K562 (cell line): Measurements from ENCODE around the gene IQCM. TPM values are rescaled to one million over a fixed set of nuclear protein-coding genes. Genes with fewer than 3 reads are reported as not detected.

Source experiments
- ATAC-seq: fragments of 200-7000 bp; cut with Tn5 transposase; 3 replicates; pipeline ENCODE4 v1.9.1; 2020; ENCODE audit warnings: moderate library complexity
- BruUV-seq: library from RNA; stranded (reverse); fragments of 400-500 nt; replicated peaks from 2 replicates; lab custom pipeline; 2021; lab: Mats Ljungman, UMichigan
- CTCF ChIA-PET: fragments of 300-600 bp; formaldehyde crosslinking; extraction: SDS; loops from one replicate; lab custom pipeline; 2021; ENCODE audit warnings: low intra/inter-chr PET ratio; lab: Yijun Ruan, JAX
- POLR2A ChIA-PET: fragments of 300-600, 350-650 bp; sonication (Branson Sonifier 250); formaldehyde crosslinking; extraction: SDS; loops from one replicate; lab custom pipeline; 2021; ENCODE audit warnings: antibody characterized with exemption, inconsistent platforms; lab: Yijun Ruan, JAX
- DNase-seq, 4 experiments: peaks; one replicate each; pipeline versions ENCODE4 v3.0.0 to v3.0.0-alpha.2; 2011 to 2018; ENCODE audit warnings: low spot score in 3 of 4, mixed read lengths in 3 of 4; ENCODE audit errors: extremely low read depth in 1 of 4
- FAIRE-seq: peaks from 2 replicates; lab custom pipeline; 2011; peaks lifted over from hg19 to GRCh38; lab: Jason Lieb, UNC
- H2AFZ ChIP-seq: 2 replicates; pipeline ENCODE4 v1.6.0; 2011; ENCODE audit warnings: low read depth, low read length, control low read depth, inconsistent platforms
- H3K27ac ChIP-seq: fragments of 200-600 bp; 3 replicates; pipeline ENCODE4 v1.8.0; 2011; ENCODE audit warnings: low read depth, mild to moderate bottlenecking, control low read depth, inconsistent platforms, low read length, moderate library complexity, mixed read lengths; ENCODE audit errors: extremely low read depth
- H3K27me3 ChIP-seq, 2 experiments: fragments of 300-600 bp in 1 of 2; 2 replicates in 1 of 2; 3 replicates in 1 of 2; pipeline versions ENCODE4 v1.6.0 to v1.8.0; 2011; ENCODE audit warnings: inconsistent platforms in 2 of 2, low read length in 2 of 2, mild to moderate bottlenecking in 1 of 2, mixed read lengths in 1 of 2, moderate library complexity in 1 of 2; ENCODE audit not compliant: control insufficient read depth in 2 of 2, insufficient read depth in 2 of 2
- H3K36me3 ChIP-seq: fragments of 300-600 bp; 3 replicates; pipeline ENCODE4 v1.8.0; 2011; ENCODE audit warnings: mild to moderate bottlenecking, low read length, inconsistent platforms; ENCODE audit not compliant: control insufficient read depth, insufficient read depth
- H3K4me1 ChIP-seq, 2 experiments: fragments of 200-600 bp in 1 of 2; replicated peaks in 1 of 2; 2 replicates in 1 of 2; 3 replicates in 1 of 2; pipeline versions ENCODE4 v1.5.1 to v1.8.0; 2011; ENCODE audit warnings: inconsistent platforms in 2 of 2, low read length in 2 of 2, mild to moderate bottlenecking in 1 of 2, mixed read lengths in 1 of 2, moderate library complexity in 1 of 2; ENCODE audit not compliant: control insufficient read depth in 2 of 2, insufficient read depth in 2 of 2
- H3K4me2 ChIP-seq: 2 replicates; pipeline ENCODE4 v1.6.1; 2011; ENCODE audit warnings: low read length, control low read depth, inconsistent platforms, mixed read lengths; ENCODE audit not compliant: insufficient read depth
- H3K4me3 ChIP-seq: fragments of 200-600 bp; sonication (generic), shearing (Covaris generic); 2 replicates; pipeline ENCODE4 v1.5.1; 2016; ENCODE audit warnings: control low read depth, inconsistent platforms
- H3K79me2 ChIP-seq: fragments of 200-600 bp; 3 replicates; pipeline ENCODE4 v1.8.0; 2011; ENCODE audit warnings: low read length, inconsistent platforms; ENCODE audit not compliant: control insufficient read depth, insufficient read depth
- H3K9ac ChIP-seq, 2 experiments: 2 replicates each; pipeline versions ENCODE4 v1.6.0 to v1.6.1; 2011; ENCODE audit warnings: low read depth in 2 of 2, low read length in 2 of 2, control low read depth in 1 of 2, inconsistent platforms in 1 of 2, mild to moderate bottlenecking in 1 of 2, mixed read lengths in 1 of 2; ENCODE audit not compliant: insufficient read depth in 1 of 2
- H3K9me1 ChIP-seq: one replicate; pipeline ENCODE4 v1.6.0; 2011; ENCODE audit warnings: inconsistent platforms, mild to moderate bottlenecking, low read length, moderate library complexity; ENCODE audit not compliant: control insufficient read depth, insufficient read depth
- H3K9me3 ChIP-seq: replicated peaks from 2 replicates; pipeline ENCODE4 v1.5.1; 2011; ENCODE audit warnings: low read depth, low read length, inconsistent platforms; ENCODE audit not compliant: control insufficient read depth, insufficient read depth
- H4K20me1 ChIP-seq: replicated peaks from 2 replicates; pipeline ENCODE4 v1.6.1; 2011; ENCODE audit warnings: low read length, inconsistent platforms, mixed read lengths; ENCODE audit not compliant: control insufficient read depth, insufficient read depth
- ASH1L ChIP-seq: fragments of 450-650 bp; IDR thresholded peaks from 2 replicates; pipeline ENCODE4 v1.6.1; 2018; ENCODE audit warnings: borderline replicate concordance, mild to moderate bottlenecking, low read depth; ENCODE audit not compliant: partially characterized antibody
- BRD9 ChIP-seq: fragments of 450-650 bp; IDR thresholded peaks from 2 replicates; pipeline ENCODE4 v1.6.1; 2018; ENCODE audit warnings: low read depth; ENCODE audit not compliant: partially characterized antibody
- CBX3 ChIP-seq, 2 experiments: IDR thresholded peaks; 1 replicate in 1 of 2; 2 replicates in 1 of 2; pipeline ENCODE4 v1.6.1; 2012; ENCODE audit warnings: inconsistent platforms in 2 of 2, low read length in 2 of 2, borderline replicate concordance in 1 of 2, control low read depth in 1 of 2
- DIDO1 ChIP-seq: fragments of 450-650 bp; IDR thresholded peaks from 2 replicates; pipeline ENCODE4 v1.6.1; 2016; ENCODE audit warnings: low read depth, missing biosample characterization, missing genetic modification characterization
- EP400 ChIP-seq: fragments of 450-650 bp; IDR thresholded peaks from 2 replicates; pipeline ENCODE4 v1.6.1; 2017; ENCODE audit warnings: antibody characterized with exemption, mild to moderate bottlenecking, moderate library complexity
- ERF ChIP-seq: fragments of 450-650 bp; formaldehyde crosslinking; IDR thresholded peaks from 2 replicates; pipeline ENCODE4 v1.4.0; 2020; ENCODE audit warnings: mild to moderate bottlenecking, mixed read lengths
- HDAC3 ChIP-seq: fragments of 450-650 bp; IDR thresholded peaks from 2 replicates; pipeline ENCODE4 v1.6.1; 2018; ENCODE audit warnings: borderline replicate concordance, mild to moderate bottlenecking, moderate library complexity; ENCODE audit not compliant: partially characterized antibody
- KAT8 ChIP-seq: fragments of 450-650 bp; IDR thresholded peaks from 2 replicates; pipeline ENCODE4 v1.6.1; 2016; ENCODE audit warnings: low read depth, mild to moderate bottlenecking
- MTF1 ChIP-seq: fragments of 250-450 bp; sonication (Bioruptor Pico); IDR thresholded peaks from 2 replicates; pipeline ENCODE4 v1.9.0; 2021; ENCODE audit warnings: moderate library complexity, mild to moderate bottlenecking, inconsistent platforms, borderline replicate concordance
- SETDB1 ChIP-seq: IDR thresholded peaks from one replicate; pipeline ENCODE4 v1.6.1; 2012; ENCODE audit warnings: low read length, control low read depth, inconsistent platforms
- TCF3 ChIP-seq: sonication (generic); formaldehyde crosslinking; IDR thresholded peaks from 2 replicates; pipeline ENCODE4 v1.4.0; 2020; ENCODE audit warnings: mild to moderate bottlenecking, missing genetic modification reagents
- XRCC3 ChIP-seq: fragments of 450-650 bp; IDR thresholded peaks from 2 replicates; pipeline ENCODE4 v1.6.1; 2017; ENCODE audit warnings: mild to moderate bottlenecking, moderate library complexity
- XRCC5 ChIP-seq: fragments of 200-400 bp; formaldehyde crosslinking; IDR thresholded peaks from 2 replicates; pipeline ENCODE4 v1.6.1; 2017; ENCODE audit warnings: low read depth, mild to moderate bottlenecking, low read length
- ZNF212 ChIP-seq: fragments of 450-650 bp; formaldehyde crosslinking; IDR thresholded peaks from 2 replicates; pipeline ENCODE4 v1.4.0; 2020; ENCODE audit warnings: mild to moderate bottlenecking
- ZNF644 ChIP-seq: fragments of 200-800 bp; sonication (Bioruptor generic); IDR thresholded peaks from 2 replicates; pipeline ENCODE4 v1.6.1; 2016; ENCODE audit warnings: low read depth, missing genetic modification characterization, missing compliant biosample characterization
- WGBS: fragments of 100-300 bp; shearing (Covaris generic); methylation state at CpG from one replicate; pipeline ENCODE4 v1.1.6; 2016; ENCODE audit warnings: low coverage, mixed read lengths; ENCODE audit not compliant: insufficient coverage; ENCODE audit errors: missing lambda C conversion rate; 5-methylcytosine and 5-hydroxymethylcytosine counted together
- in situ Hi-C: fragments of 300-500 bp; cut with MboI; formaldehyde crosslinking; loops from 4 replicates; pipeline ENCODE4 v1.15.0; 2018; ENCODE audit warnings: inconsistent platforms, mixed read lengths
- intact Hi-C: fragments of 100-400 bp; cut with micrococcal nuclease; formaldehyde crosslinking; loops from 2 replicates; pipeline ENCODE4 v1.14.2; 2022
- polyA plus RNA-seq, 8 experiments: library from polyadenylated mRNA; depleted of rRNA in 4 of 8; stranded (reverse) in 5 of 8; unstranded in 3 of 8; fragments of >200 nt; fragmentation: Nextera tagmentation in 2 of 8; fragmentation: Illumina TruSeq in 1 of 8; extraction: Ambion mirVana in 2 of 8; extraction: Trizol in 1 of 8; gene quantifications; 2 replicates each; pipeline versions ENCODE4 v1.2.1 to v1.2.3, GENCODE V29; 2011 to 2014; ENCODE audit warnings: inconsistent platforms in 1 of 8, missing spikeins in 1 of 8
- total RNA-seq, 7 experiments: library from RNA; depleted of rRNA in 6 of 7; stranded (reverse); fragments of >200 nt in 6 of 7; fragmentation: Illumina TruSeq in 2 of 7; extraction: Trizol in 2 of 7; gene quantifications; 2 replicates each; pipeline versions ENCODE4 v1.2.1 to v1.2.3, GENCODE V29; 2011 to 2021; ENCODE audit warnings: low replicate concordance in 1 of 7
- TF ChIP-seq, protein P1 (sequence below): fragments of 250-450 bp; sonication (Bioruptor Pico); IDR thresholded peaks from 2 replicates; pipeline ENCODE4 v1.4.0; 2020; ENCODE audit warnings: borderline replicate concordance
- TF ChIP-seq, protein P2 (sequence below): sonication (generic); formaldehyde crosslinking; IDR thresholded peaks from 2 replicates; pipeline ENCODE4 v1.8.0; 2023; ENCODE audit warnings: mild to moderate bottlenecking, missing genetic modification reagents
- TF ChIP-seq, protein P3 (sequence below): fragments of 250-450 bp; sonication (Bioruptor Pico); IDR thresholded peaks from 2 replicates; pipeline ENCODE4 v1.4.0; 2020; ENCODE audit warnings: mild to moderate bottlenecking, moderate library complexity

Gene IQCM
- total and polyA plus RNA-seq, 9 of the 15 experiments (the other 6 are each of a cell fraction or from before 2014, with no cell fraction given): not detected

DNA sequence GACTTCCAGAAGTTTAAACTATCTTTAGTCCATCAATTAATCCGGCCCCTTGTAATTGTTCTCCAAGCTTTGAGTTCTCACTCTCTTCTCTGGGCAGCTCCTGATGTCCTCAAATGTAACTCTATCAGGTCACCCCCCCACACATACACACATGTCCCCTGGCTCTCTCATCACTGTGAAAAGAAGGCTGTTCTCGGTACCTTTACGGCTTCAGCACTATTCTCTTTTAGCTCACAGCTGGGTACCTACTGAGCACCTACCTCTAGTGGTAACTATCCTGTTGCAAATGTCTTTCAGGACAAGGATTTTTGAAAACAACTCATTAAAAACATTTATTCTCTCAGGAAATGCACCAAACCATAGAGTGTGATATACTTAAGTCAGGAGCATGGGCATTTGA lies 115.4 kb downstream of the IQCM start:
- no peaks in the 10 kb centered on the region for H3K9me3 ChIP-seq
- H4K20me1 ChIP-seq: no peaks in the 10 kb centered on the region
- no TSS peak for BruUV-seq
- DNase-seq (no peak), FAIRE-seq (no peak), ATAC-seq (no peak)
- H3K27me3 ChIP-seq: no peaks in the 10 kb centered on the region
- H3K27ac ChIP-seq: no peak overlapping the region
- intact Hi-C loops: no loop called here
- POLR2A ChIA-PET: no interaction called here
- H2AFZ ChIP-seq: no peak overlapping the region
- no peaks in the 10 kb centered on the region for H3K4me1 ChIP-seq
- CTCF ChIA-PET: no interaction called here
- no peaks in the 10 kb centered on the region for H3K36me3 ChIP-seq
- TF ChIP-seq ERF (CRISPR knock-in tag) (no peak), EP400 (no peak), XRCC3 (no peak), DIDO1 (no peak), KAT8 (no peak), SETDB1 (no peak), HDAC3 (no peak), ASH1L (no peak), TCF3 (CRISPR knock-in tag) (no peak), XRCC5 (no peak), CBX3 (IDR thresholded peaks at IDR 0.05; ENCODE audit: borderline replicate concordance in 1 of 2, low read length in 2 of 2) (no peak), MTF1 (CRISPR knock-in tag) (no peak), ZNF644 (tag) (no peak), ZNF212 (no peak), BRD9 (no peak)
- TF ChIP-seq, protein P1, sequence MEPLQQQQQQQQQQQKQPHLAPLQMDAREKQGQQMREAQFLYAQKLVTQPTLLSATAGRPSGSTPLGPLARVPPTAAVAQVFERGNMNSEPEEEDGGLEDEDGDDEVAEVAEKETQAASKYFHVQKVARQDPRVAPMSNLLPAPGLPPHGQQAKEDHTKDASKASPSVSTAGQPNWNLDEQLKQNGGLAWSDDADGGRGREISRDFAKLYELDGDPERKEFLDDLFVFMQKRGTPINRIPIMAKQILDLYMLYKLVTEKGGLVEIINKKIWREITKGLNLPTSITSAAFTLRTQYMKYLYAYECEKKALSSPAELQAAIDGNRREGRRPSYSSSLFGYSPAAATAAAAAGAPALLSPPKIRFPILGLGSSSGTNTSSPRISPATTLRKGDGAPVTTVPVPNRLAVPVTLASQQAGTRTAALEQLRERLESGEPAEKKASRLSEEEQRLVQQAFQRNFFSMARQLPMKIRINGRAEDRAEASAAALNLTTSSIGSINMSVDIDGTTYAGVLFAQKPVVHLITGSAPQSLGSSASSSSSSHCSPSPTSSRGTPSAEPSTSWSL: no peak
- TF ChIP-seq, protein P2, sequence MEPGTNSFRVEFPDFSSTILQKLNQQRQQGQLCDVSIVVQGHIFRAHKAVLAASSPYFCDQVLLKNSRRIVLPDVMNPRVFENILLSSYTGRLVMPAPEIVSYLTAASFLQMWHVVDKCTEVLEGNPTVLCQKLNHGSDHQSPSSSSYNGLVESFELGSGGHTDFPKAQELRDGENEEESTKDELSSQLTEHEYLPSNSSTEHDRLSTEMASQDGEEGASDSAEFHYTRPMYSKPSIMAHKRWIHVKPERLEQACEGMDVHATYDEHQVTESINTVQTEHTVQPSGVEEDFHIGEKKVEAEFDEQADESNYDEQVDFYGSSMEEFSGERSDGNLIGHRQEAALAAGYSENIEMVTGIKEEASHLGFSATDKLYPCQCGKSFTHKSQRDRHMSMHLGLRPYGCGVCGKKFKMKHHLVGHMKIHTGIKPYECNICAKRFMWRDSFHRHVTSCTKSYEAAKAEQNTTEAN (CRISPR knock-in tag): no peak
- TF ChIP-seq, protein P3, sequence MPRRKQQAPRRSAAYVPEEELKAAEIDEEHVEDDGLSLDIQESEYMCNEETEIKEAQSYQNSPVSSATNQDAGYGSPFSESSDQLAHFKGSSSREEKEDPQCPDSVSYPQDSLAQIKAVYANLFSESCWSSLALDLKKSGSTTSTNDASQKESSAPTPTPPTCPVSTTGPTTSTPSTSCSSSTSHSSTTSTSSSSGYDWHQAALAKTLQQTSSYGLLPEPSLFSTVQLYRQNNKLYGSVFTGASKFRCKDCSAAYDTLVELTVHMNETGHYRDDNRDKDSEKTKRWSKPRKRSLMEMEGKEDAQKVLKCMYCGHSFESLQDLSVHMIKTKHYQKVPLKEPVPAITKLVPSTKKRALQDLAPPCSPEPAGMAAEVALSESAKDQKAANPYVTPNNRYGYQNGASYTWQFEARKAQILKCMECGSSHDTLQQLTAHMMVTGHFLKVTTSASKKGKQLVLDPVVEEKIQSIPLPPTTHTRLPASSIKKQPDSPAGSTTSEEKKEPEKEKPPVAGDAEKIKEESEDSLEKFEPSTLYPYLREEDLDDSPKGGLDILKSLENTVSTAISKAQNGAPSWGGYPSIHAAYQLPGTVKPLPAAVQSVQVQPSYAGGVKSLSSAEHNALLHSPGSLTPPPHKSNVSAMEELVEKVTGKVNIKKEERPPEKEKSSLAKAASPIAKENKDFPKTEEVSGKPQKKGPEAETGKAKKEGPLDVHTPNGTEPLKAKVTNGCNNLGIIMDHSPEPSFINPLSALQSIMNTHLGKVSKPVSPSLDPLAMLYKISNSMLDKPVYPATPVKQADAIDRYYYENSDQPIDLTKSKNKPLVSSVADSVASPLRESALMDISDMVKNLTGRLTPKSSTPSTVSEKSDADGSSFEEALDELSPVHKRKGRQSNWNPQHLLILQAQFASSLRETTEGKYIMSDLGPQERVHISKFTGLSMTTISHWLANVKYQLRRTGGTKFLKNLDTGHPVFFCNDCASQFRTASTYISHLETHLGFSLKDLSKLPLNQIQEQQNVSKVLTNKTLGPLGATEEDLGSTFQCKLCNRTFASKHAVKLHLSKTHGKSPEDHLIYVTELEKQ (CRISPR knock-in tag): no peak
- in situ Hi-C loops: no loop called here
- H3K9ac ChIP-seq: no peak overlapping the region
- H3K4me3 ChIP-seq: no peak overlapping the region
- 0% methylated on average over 3 of the region's 3 CpGs for WGBS
- no peaks in the 10 kb centered on the region for H3K9me1 ChIP-seq
- H3K79me2 ChIP-seq: no peaks in the 10 kb centered on the region
- no peak overlapping the region for H3K4me2 ChIP-seq
